GM19372 (cell line): ENCODE measurements around the gene RBM44.

Experiments
- ATAC-seq: cut with Tn5 transposase; IDR thresholded peaks from one replicate; pipeline ENCODE4 v1.9.1; 2021; ENCODE audit warnings: mild to moderate bottlenecking, low read depth, moderate library complexity; ENCODE audit not compliant: unreplicated experiment

RBM44 gene

GRCh38 chr2:237870126-237870525 is 71.5 kb downstream of the RBM44 start:
- no peak for ATAC-seq

- no peak for ATAC-seq
Measured at GRCh38 chr2:237870754-237871651, 72.4 kb downstream of the RBM44 start.

GRCh38 chr2:237872178-237872887 is 73.8 kb downstream of the RBM44 start:
- no peak for ATAC-seq

- ATAC-seq = no peak
Measured at GRCh38 chr2:237873421-237873831, 74.8 kb downstream of the RBM44 start.

GRCh38 chr2:237873897-237874551 is 75.4 kb downstream of the RBM44 start:
- no peak for ATAC-seq

GRCh38 chr2:237874585-237875161 is 76.1 kb downstream of the RBM44 start:
- ATAC-seq = no peak

- ATAC-seq = no peak
Measured at GRCh38 chr2:237875256-237876060, 76.9 kb downstream of the RBM44 start.

- no peak for ATAC-seq
Measured at GRCh38 chr2:237876061-237876526, 77.5 kb downstream of the RBM44 start.

- no peak for ATAC-seq
Measured at GRCh38 chr2:237876532-237876931, 78.0 kb downstream of the RBM44 start.

GRCh38 chr2:237876951-237877491 is 78.4 kb downstream of the RBM44 start:
- ATAC-seq = no peak

- no peak for ATAC-seq
Measured at GRCh38 chr2:237877576-237878307, 79.2 kb downstream of the RBM44 start.

GRCh38 chr2:237878321-237879057 is 79.9 kb downstream of the RBM44 start:
- no peak for ATAC-seq

- ATAC-seq = no peak
Measured at GRCh38 chr2:237879058-237879430, 80.5 kb downstream of the RBM44 start.

GRCh38 chr2:237879991-237880560 is 81.5 kb downstream of the RBM44 start:
- ATAC-seq = no peak

GRCh38 chr2:237882510-237883481 is 84.2 kb downstream of the RBM44 start:
- no peak for ATAC-seq

GRCh38 chr2:237883951-237884446 is 85.4 kb downstream of the RBM44 start:
- ATAC-seq = no peak

- ATAC-seq = no peak
Measured at GRCh38 chr2:237884681-237885080, 86.1 kb downstream of the RBM44 start.
